K562 (cell line): ENCODE measurements around the gene CFDP1. TPM values are rescaled to one million over a fixed set of nuclear protein-coding genes. Genes with fewer than 3 reads are reported as not detected.

Experiments used
- ATAC-seq: fragments of 200-7000 bp; cut with Tn5 transposase; 3 replicates; pipeline ENCODE4 v1.9.1; 2020; ENCODE audit warnings: moderate library complexity
- BruUV-seq: library from RNA; stranded (reverse); fragments of 400-500 nt; replicated peaks from 2 replicates; lab custom pipeline; 2021; lab: Mats Ljungman, UMichigan
- CTCF ChIA-PET: fragments of 300-600 bp; formaldehyde crosslinking; extraction: SDS; loops from one replicate; lab custom pipeline; 2021; ENCODE audit warnings: low intra/inter-chr PET ratio; lab: Yijun Ruan, JAX
- POLR2A ChIA-PET: fragments of 300-600, 350-650 bp; sonication (Branson Sonifier 250); formaldehyde crosslinking; extraction: SDS; loops from one replicate; lab custom pipeline; 2021; ENCODE audit warnings: antibody characterized with exemption, inconsistent platforms; lab: Yijun Ruan, JAX
- DNase-seq, 4 experiments: peaks; one replicate each; pipeline versions ENCODE4 v3.0.0 to v3.0.0-alpha.2; 2011 to 2018; ENCODE audit warnings: low spot score in 3 of 4, mixed read lengths in 3 of 4; ENCODE audit errors: extremely low read depth in 1 of 4
- FAIRE-seq: peaks from 2 replicates; lab custom pipeline; 2011; peaks lifted over from hg19 to GRCh38; lab: Jason Lieb, UNC
- H2AFZ ChIP-seq: 2 replicates; pipeline ENCODE4 v1.6.0; 2011; ENCODE audit warnings: low read depth, low read length, control low read depth, inconsistent platforms
- H3K27ac ChIP-seq: fragments of 200-600 bp; 3 replicates; pipeline ENCODE4 v1.8.0; 2011; ENCODE audit warnings: low read depth, mild to moderate bottlenecking, control low read depth, inconsistent platforms, low read length, moderate library complexity, mixed read lengths; ENCODE audit errors: extremely low read depth
- H3K27me3 ChIP-seq, 2 experiments: fragments of 300-600 bp in 1 of 2; 2 replicates in 1 of 2; 3 replicates in 1 of 2; pipeline versions ENCODE4 v1.6.0 to v1.8.0; 2011; ENCODE audit warnings: inconsistent platforms in 2 of 2, low read length in 2 of 2, mild to moderate bottlenecking in 1 of 2, mixed read lengths in 1 of 2, moderate library complexity in 1 of 2; ENCODE audit not compliant: control insufficient read depth in 2 of 2, insufficient read depth in 2 of 2
- H3K36me3 ChIP-seq: fragments of 300-600 bp; 3 replicates; pipeline ENCODE4 v1.8.0; 2011; ENCODE audit warnings: mild to moderate bottlenecking, low read length, inconsistent platforms; ENCODE audit not compliant: control insufficient read depth, insufficient read depth
- H3K4me1 ChIP-seq, 2 experiments: fragments of 200-600 bp in 1 of 2; replicated peaks in 1 of 2; 2 replicates in 1 of 2; 3 replicates in 1 of 2; pipeline versions ENCODE4 v1.5.1 to v1.8.0; 2011; ENCODE audit warnings: inconsistent platforms in 2 of 2, low read length in 2 of 2, mild to moderate bottlenecking in 1 of 2, mixed read lengths in 1 of 2, moderate library complexity in 1 of 2; ENCODE audit not compliant: control insufficient read depth in 2 of 2, insufficient read depth in 2 of 2
- H3K4me2 ChIP-seq: 2 replicates; pipeline ENCODE4 v1.6.1; 2011; ENCODE audit warnings: low read length, control low read depth, inconsistent platforms, mixed read lengths; ENCODE audit not compliant: insufficient read depth
- H3K4me3 ChIP-seq: fragments of 200-600 bp; sonication (generic), shearing (Covaris generic); 2 replicates; pipeline ENCODE4 v1.5.1; 2016; ENCODE audit warnings: control low read depth, inconsistent platforms
- H3K79me2 ChIP-seq: fragments of 200-600 bp; 3 replicates; pipeline ENCODE4 v1.8.0; 2011; ENCODE audit warnings: low read length, inconsistent platforms; ENCODE audit not compliant: control insufficient read depth, insufficient read depth
- H3K9ac ChIP-seq, 2 experiments: 2 replicates each; pipeline versions ENCODE4 v1.6.0 to v1.6.1; 2011; ENCODE audit warnings: low read depth in 2 of 2, low read length in 2 of 2, control low read depth in 1 of 2, inconsistent platforms in 1 of 2, mild to moderate bottlenecking in 1 of 2, mixed read lengths in 1 of 2; ENCODE audit not compliant: insufficient read depth in 1 of 2
- H3K9me1 ChIP-seq: one replicate; pipeline ENCODE4 v1.6.0; 2011; ENCODE audit warnings: inconsistent platforms, mild to moderate bottlenecking, low read length, moderate library complexity; ENCODE audit not compliant: control insufficient read depth, insufficient read depth
- H3K9me3 ChIP-seq: replicated peaks from 2 replicates; pipeline ENCODE4 v1.5.1; 2011; ENCODE audit warnings: low read depth, low read length, inconsistent platforms; ENCODE audit not compliant: control insufficient read depth, insufficient read depth
- H4K20me1 ChIP-seq: replicated peaks from 2 replicates; pipeline ENCODE4 v1.6.1; 2011; ENCODE audit warnings: low read length, inconsistent platforms, mixed read lengths; ENCODE audit not compliant: control insufficient read depth, insufficient read depth
- HNRNPK ChIP-seq: fragments of 200-400 bp; formaldehyde crosslinking; IDR thresholded peaks from one replicate; pipeline ENCODE4 v1.6.1; 2018; ENCODE audit warnings: mild to moderate bottlenecking, low read depth, low read length; ENCODE audit not compliant: poor library complexity, severe bottlenecking
- PHF8 ChIP-seq: fragments of 200-600 bp; sonication (generic); IDR thresholded peaks from 2 replicates; pipeline ENCODE4 v1.6.1; 2012; ENCODE audit warnings: mixed run types, mild to moderate bottlenecking, inconsistent platforms, low read length, moderate library complexity, borderline replicate concordance
- PTTG1 ChIP-seq: fragments of 450-650 bp; IDR thresholded peaks from 2 replicates; pipeline ENCODE4 v1.6.1; 2016; ENCODE audit warnings: low read depth, mild to moderate bottlenecking, missing genetic modification characterization, missing compliant biosample characterization
- WGBS: fragments of 100-300 bp; shearing (Covaris generic); methylation state at CpG from one replicate; pipeline ENCODE4 v1.1.6; 2016; ENCODE audit warnings: low coverage, mixed read lengths; ENCODE audit not compliant: insufficient coverage; ENCODE audit errors: missing lambda C conversion rate; 5-methylcytosine and 5-hydroxymethylcytosine counted together
- in situ Hi-C: fragments of 300-500 bp; cut with MboI; formaldehyde crosslinking; loops from 4 replicates; pipeline ENCODE4 v1.15.0; 2018; ENCODE audit warnings: inconsistent platforms, mixed read lengths
- intact Hi-C: fragments of 100-400 bp; cut with micrococcal nuclease; formaldehyde crosslinking; loops from 2 replicates; pipeline ENCODE4 v1.14.2; 2022
- polyA plus RNA-seq, 8 experiments: library from polyadenylated mRNA; depleted of rRNA in 4 of 8; stranded (reverse) in 5 of 8; unstranded in 3 of 8; fragments of >200 nt; fragmentation: Nextera tagmentation in 2 of 8; fragmentation: Illumina TruSeq in 1 of 8; extraction: Ambion mirVana in 2 of 8; extraction: Trizol in 1 of 8; gene quantifications; 2 replicates each; pipeline versions ENCODE4 v1.2.1 to v1.2.3, GENCODE V29; 2011 to 2014; ENCODE audit warnings: inconsistent platforms in 1 of 8, missing spikeins in 1 of 8
- total RNA-seq, 7 experiments: library from RNA; depleted of rRNA in 6 of 7; stranded (reverse); fragments of >200 nt in 6 of 7; fragmentation: Illumina TruSeq in 2 of 7; extraction: Trizol in 2 of 7; gene quantifications; 2 replicates each; pipeline versions ENCODE4 v1.2.1 to v1.2.3, GENCODE V29; 2011 to 2021; ENCODE audit warnings: low replicate concordance in 1 of 7

Gene CFDP1
- total and polyA plus RNA-seq, 9 of the 15 experiments (the other 6 are each of a cell fraction or from before 2014, with no cell fraction given): 31.5 to 78.4 (median 61.7) TPM

DNA sequence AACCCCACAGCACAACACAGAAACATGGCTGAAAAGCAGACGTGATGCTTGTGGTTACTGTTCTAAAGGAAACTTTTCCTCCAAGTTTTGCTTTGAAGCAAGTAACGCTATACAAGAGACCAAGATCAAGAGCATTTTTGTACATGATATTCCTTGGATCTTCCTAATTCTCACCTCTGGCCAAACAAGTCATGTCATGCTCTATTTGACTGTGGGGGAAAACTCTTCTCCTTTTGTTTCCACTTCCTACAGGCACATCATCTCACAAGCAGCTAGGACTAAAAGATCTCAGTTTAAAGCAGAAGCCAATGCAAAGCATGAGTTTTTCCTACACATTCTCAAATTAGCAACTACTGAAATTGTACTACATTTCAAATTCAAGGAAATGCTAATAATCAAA, 50.7 kb downstream of the CFDP1 start (continued):
- TF ChIP-seq HNRNPK: no peak
- TF ChIP-seq PTTG1 (tag): no peak

DNA sequence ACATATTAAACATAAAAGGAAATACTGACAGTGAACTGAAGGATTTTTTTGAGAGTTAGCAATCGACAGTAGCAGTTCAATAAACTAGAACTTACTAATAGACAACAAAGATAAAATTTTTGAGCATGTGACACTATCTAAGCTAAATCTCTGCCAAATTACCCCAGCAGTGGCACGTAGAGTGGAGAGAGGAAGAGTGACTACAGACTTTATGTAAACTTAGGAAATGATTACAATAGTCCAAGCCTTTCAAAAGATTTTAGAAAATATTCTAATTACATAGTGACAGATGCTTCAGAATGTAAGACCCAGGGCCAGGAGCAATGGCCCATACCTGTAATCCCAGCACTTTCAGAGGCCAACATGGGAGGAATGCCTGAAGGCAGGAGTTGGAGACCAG, 52.4 kb downstream of the CFDP1 start:
- no peak for DNase-seq
- TF ChIP-seq PHF8: no peak
- H3K4me1 ChIP-seq: peaks cover 0 to 3% of the 10 kb centered on the region in 2 experiments; a peak in 1 of 5 replicates
- ChIA-PET CTCF (no interaction called here), POLR2A (no interaction called here)
- H3K27me3 ChIP-seq: no peaks in the 10 kb centered on the region
- H3K27ac ChIP-seq: no peak overlapping the region
- FAIRE-seq: no peak
- in situ Hi-C loops (no loop called here), intact Hi-C loops (no loop called here)
- 45% methylated on average over 2 of the region's 2 CpGs for WGBS
- no TSS peak for BruUV-seq
- H3K9me3 ChIP-seq: no peaks in the 10 kb centered on the region
- no peak overlapping the region for H3K4me2 ChIP-seq
- H3K9ac ChIP-seq: no peak overlapping the region
- no peak for ATAC-seq
- no peaks in the 10 kb centered on the region for H3K9me1 ChIP-seq
- no peaks in the 10 kb centered on the region for H3K79me2 ChIP-seq
- H4K20me1 ChIP-seq: no peaks in the 10 kb centered on the region; the same call in 1 of the 2 replicates
- H2AFZ ChIP-seq: no peak overlapping the region
- H3K36me3 ChIP-seq: peaks cover 34% of the 10 kb centered on the region
- H3K4me3 ChIP-seq: no peak overlapping the region
